Measurements from ENCODE around the gene PRPSAP2.
"Not testable (repeated sequence)": the region's sequence is repeated elsewhere in the genome, so short reads cannot be mapped to it uniquely, and the experiment has no call there.

The PRPSAP2 gene

GRCh38 chr17:18944646-18945045 lies 86.7 kb downstream of the PRPSAP2 start:
- DNase-seq (ENCODE audit: low spot score): no peak

- no peak for DNase-seq (ENCODE audit: low spot score)
These were observed 88.6 kb downstream of the PRPSAP2 start for GRCh38 chr17:18946536-18946935.

DNA sequence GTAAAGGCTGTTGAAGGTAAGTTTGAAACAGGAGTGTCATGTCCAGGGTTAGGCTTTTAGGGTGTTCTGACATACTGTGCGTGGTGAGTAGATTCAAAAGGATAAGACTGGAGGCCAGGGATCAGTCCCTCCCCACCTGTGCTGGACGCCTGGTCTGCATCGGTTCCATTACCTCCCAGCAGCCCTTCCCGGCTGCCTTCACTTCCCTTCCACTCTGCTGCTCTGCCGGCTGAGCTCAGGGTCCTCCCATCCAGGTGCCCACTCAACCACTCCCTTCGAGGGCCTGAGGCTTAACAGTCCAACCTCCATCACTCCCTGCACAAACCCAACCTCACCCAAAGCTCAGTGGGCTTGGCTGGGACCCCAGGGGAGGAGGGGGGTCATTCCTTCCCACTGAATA lies 89.9 kb downstream of the PRPSAP2 start:
- DNase-seq (ENCODE audit: low spot score): no peak

DNA sequence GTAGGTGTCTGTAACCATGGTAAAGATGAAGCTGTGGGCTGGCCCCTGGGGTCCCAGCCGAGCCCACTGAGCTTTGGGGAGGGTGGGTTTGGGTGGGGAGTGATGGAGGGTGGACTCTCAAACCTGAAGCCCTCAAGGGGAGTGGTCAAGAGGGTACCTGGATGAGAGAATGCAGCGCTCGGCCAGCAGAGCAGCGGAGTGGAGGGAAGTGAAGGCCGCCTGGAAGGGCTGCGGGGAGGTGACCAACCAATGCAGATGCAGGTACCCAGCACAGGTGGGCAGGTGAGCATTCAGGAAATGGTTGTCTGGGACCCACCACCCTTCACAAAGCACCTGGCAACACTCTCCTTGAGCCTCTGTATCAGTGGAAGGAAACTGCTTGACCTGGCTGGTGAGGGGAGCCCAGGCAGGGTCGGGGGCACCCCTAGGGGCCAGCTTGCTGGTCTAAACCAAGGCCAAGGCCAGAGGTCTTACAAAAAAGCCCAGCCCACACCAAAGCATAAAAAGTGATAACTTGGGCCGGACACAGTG lies 90.6 kb downstream of the PRPSAP2 start:
- no peak for DNase-seq (ENCODE audit: low spot score)

GRCh38 chr17:18949566-18949965 lies 91.6 kb downstream of the PRPSAP2 start:
- DNase-seq (ENCODE audit: low spot score): no peak

GRCh38 chr17:18950346-18950745 lies 92.4 kb downstream of the PRPSAP2 start:
- no peak for DNase-seq (ENCODE audit: low spot score)

- DNase-seq (ENCODE audit: low spot score): no peak
These were observed 93.3 kb downstream of the PRPSAP2 start for GRCh38 chr17:18950944-18951905.

DNA sequence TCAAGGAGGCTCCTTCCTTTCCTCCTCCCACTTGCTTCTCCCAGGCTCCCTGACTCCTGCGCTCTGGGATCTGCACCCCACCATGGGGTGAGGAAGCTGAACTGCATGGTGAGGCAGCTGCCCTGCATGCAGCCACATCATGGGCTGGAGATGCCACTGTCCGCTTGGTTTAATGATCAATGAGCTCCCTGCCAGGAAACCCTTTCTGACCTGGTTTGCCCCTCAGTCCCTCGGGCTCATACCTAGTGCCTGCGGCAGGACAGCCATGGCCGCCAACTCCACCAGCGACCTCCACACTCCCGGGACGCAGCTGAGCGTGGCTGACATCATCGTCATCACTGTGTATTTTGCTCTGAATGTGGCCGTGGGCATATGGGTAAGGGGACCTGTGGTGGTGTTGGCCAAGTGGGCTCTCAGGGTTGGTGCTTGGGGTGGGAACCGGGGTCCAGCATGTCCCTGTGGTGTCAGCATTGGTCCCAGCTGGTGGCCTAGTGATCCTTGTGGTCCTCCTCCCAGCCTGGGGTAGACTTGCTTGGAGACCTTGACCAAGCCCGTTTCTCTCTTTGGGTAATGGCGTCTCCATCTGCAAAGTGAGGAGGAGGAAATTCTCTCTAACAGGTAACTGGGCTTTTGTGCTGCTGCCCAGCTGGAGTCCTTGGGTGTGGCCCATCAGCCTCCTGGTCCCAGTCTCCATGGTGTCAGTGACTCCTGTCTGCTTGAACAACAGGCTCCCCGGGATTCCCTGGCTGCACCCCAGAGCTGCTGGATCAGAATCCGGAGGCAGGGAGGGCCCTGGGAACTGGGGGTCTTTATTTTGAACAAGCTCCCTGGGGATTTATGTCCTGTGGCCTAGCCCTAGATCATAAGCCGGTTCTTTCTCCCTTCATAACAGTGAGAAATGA lies 94.3 kb downstream of the PRPSAP2 start, which contains the start of gene SLC5A10:
TSS of gene SLC5A10 (plus strand) at position 225 of the 902 bp plus-strand sequence. CDS start at position 266, 41 bp downstream.
- DNase-seq (ENCODE audit: low spot score): no peak

GRCh38 chr17:18953231-18953728 lies 95.3 kb downstream of the PRPSAP2 start:
- no peak for DNase-seq (ENCODE audit: low spot score)

DNA sequence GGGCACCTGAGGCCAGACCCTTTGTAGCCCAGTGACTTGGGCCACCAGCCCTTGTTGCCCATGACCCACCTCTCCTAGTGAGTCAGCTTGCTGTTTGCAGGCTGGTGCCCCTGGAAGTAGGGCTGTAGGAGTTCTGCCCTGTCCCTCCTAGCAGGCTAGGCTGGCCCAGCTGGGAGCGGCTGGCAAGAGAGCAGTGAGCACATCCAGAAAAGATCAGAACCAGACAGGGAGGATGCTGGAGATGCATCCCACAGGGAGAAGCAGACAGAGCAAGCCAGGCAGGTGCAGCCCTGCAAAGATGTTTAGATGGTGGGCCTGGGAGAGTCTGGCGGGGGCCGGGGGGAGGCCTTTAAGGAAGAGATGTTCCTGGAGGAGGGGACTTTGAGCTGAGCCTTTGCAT lies 96.4 kb downstream of the PRPSAP2 start:
- no peak for DNase-seq (ENCODE audit: low spot score)

- DNase-seq (ENCODE audit: low spot score): no peak
These were observed 97.1 kb downstream of the PRPSAP2 start for GRCh38 chr17:18955009-18955408.

DNA sequence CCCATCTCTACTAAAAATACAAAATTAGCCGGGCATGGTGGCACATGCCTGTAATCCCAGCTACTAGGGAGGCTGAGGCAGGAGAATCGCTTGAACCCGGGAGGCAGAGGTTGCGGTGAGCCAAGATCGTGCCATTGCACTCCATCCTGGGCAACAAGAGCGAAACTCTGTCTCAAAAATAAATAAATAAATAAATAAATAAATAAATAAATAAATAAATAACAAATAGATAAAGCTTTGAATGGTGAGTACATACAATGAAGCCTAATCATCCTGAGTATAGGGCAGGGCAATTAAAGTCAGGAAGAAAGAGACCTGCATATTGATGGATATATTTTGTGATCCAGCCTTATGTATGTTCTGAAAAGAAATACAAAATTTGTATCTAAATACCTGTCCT lies 98.1 kb downstream of the PRPSAP2 start:
- not testable (repeated sequence) for DNase-seq (ENCODE audit: low spot score)

GRCh38 chr17:18956581-18956980 lies 98.7 kb downstream of the PRPSAP2 start:
- DNase-seq (ENCODE audit: low spot score): no peak

- no peak for DNase-seq (ENCODE audit: low spot score)
These were observed 99.9 kb downstream of the PRPSAP2 start for GRCh38 chr17:18957831-18958230.

GRCh38 chr17:18958611-18959010 lies 100.7 kb downstream of the PRPSAP2 start:
- no peak for DNase-seq (ENCODE audit: low spot score)

GRCh38 chr17:18959071-18959844 lies 101.3 kb downstream of the PRPSAP2 start:
- no peak for DNase-seq (ENCODE audit: low spot score)

DNA sequence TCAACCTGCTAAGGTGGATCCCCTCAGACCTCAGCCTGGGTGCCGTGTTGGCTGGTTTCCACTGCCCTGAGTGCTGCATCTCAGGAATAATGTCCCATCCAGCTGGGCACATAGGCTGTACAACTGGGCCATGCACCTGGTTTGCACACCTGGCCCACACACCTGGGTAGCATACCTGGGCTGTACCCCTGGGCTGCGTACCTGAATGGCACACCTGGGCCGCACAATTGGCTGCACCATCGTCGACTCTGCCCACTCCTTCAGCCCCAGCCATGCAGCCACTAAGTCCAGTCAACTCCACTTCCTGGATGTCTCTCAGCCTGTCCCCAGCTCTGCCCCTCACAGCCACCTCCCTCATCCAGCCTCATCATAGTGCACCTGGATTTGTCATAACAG lies 101.9 kb downstream of the PRPSAP2 start:
- no peak for DNase-seq (ENCODE audit: low spot score)

GRCh38 chr17:18960241-18960665 lies 102.3 kb downstream of the PRPSAP2 start:
- DNase-seq (ENCODE audit: low spot score): no peak

DNA sequence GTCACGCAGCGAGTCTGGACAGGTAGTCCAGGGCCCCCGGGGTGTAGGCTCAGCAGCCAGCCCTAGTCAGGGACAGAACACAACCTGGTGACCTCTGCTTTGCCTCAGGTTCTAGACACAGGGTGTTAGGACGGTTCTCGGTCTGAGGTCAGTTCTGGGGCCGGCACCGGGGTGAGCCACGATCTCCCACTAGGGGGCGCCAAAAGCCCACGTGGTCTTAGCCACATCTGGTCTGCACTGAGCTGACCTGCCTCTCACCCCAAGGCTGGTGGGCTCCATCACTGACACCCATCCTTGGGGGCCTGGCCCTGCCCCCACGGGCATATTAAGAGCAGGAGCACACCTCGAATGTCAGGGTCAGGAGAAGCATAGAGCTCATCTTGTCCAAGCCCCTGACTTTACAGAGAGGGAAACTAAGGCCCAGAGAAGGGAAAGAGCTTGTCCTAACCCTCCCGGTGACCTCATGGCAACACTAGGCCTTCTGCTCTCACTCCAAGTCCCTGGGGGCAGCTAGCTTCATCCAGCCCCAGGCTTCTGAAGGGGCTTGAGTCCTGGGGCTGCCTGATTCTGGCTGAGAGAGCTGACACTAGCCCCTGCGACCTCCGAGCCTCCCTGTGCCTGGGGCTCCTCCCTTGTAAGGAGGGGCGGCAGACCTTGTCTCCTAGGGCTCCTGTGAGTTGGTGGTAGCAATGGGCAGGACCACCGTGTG lies 103.0 kb downstream of the PRPSAP2 start:
- peak; percentile 82 for DNase-seq (ENCODE audit: low spot score)

DNA sequence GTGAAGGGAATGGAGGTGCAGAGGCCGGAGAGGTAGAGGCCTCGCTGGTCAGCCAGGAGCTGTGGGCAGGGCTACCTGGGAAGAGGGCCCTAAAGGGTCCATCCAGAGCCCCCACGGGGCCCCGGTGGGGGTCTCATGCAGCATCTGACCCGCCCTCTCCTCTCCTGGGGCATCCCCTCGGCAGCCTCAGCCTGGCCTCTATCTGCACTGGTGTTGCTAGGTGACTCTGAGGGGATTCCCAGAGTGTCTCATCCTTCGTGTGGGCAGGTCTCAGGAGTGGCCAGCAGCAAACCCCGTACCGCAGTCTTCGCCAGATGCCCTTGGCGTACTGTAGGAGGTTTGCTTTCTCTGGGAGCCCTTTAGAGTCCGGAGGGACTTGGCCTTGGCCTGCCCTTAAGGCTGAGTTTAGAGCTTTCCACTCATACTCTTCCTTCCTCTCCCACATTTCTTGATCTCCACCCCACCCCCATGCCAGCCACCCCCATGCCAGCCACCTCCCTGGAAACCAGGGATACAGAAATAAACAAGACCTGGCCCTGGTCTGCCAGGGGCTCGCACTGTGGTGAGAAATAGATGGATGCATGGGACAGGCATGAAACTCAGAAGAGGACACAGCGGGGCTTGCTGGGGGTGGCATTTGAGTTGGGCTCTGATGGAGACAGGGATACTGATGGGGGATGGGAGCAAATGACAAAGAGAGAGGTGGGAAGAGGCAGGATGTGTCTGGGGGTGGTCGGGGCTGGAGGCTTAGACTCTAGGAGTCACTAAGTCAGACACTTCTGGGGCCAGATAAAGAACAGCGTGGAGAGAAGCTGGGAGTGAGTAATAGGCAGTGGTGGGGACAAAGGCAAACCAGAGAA lies 103.9 kb downstream of the PRPSAP2 start:
- DNase-seq (ENCODE audit: low spot score): peak; percentile 35

Measured in CD4-positive, alpha-beta T cell treated with Interleukin-2 at 100 ng/mL for 4 hours (primary cell).